Measurements from ENCODE around the gene PTCRA. TPM values are rescaled to one million over a fixed set of nuclear protein-coding genes. Genes with fewer than 3 reads are reported as not detected.

Gene PTCRA
- total RNA-seq, 1 experiment from 2014 or later, result not detected

- peak; percentile 32 for DNase-seq (ENCODE audit: low spot score)
These were observed 55.2 kb downstream of the PTCRA start for GRCh38 chr6:42970871-42971612.

GRCh38 chr6:42971746-42972327 lies 56.0 kb downstream of the PTCRA start:
- DNase-seq (ENCODE audit: low spot score), result no peak

GRCh38 chr6:42973926-42974325 lies 58.1 kb downstream of the PTCRA start:
- no peak for DNase-seq (ENCODE audit: low spot score)

DNA sequence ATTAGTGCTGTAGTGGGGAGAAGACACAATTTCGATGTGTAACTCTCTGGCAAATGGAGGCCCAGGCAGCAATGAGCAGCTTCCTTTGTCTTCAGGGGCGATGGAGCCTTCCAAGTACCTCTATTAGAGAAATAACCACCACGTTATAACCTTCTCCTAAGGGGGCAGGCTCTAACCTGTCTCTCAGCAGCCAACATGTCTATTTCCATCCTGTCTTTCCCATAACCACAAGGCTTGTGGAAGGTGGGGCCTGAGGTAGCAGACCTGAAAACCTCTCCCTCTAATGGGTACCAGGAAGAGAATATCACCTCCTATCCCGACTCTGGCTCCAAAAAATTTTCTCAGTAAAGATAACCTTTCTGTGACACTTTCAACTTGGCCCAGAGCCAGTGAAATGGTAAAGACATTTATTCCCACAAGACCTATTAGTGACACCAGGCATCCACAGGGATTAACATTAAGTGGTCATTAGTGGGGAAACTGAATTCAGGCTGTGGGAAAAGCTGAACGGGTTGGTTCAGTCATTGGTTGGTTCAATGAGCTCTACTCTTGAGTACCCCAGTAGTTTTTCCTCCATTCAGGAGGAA lies 59.2 kb downstream of the PTCRA start:
- DNase-seq (ENCODE audit: low spot score), result no peak

Other genes with a start within 250 kb of the PTCRA start
- gene PRPH2, start 193.5 kb upstream of the PTCRA start, total RNA-seq (2014; rRNA removed; shearing (Covaris generic)), result not detected in 2 replicates
- gene TBCC, start 169.9 kb upstream of the PTCRA start, total RNA-seq (2014; rRNA removed; shearing (Covaris generic)), result 44.7 and 50.0 TPM in 2 replicates
- 3.7 and 3.9 TPM in 2 replicates for gene BICRAL, start 134.0 kb upstream of the PTCRA start, total RNA-seq (2014; rRNA removed; shearing (Covaris generic))
- 104 and 108 TPM in 2 replicates for gene RPL7L1, start 36.4 kb upstream of the PTCRA start, total RNA-seq (2014; rRNA removed; shearing (Covaris generic))
- gene CNPY3, start 13.4 kb downstream of the PTCRA start, total RNA-seq (2014; rRNA removed; shearing (Covaris generic)), result 33.8 and 36.3 TPM in 2 replicates
- gene GNMT, start 44.7 kb downstream of the PTCRA start, total RNA-seq (2014; rRNA removed; shearing (Covaris generic)), result 0.24 TPM in 1 of 2 replicates, not detected in the other
- gene PEX6, start 63.1 kb downstream of the PTCRA start, total RNA-seq (2014; rRNA removed; shearing (Covaris generic)), result 8.2 and 9.4 TPM in 2 replicates
- 38.9 and 48.5 TPM in 2 replicates for gene PPP2R5D, start 68.5 kb downstream of the PTCRA start, total RNA-seq (2014; rRNA removed; shearing (Covaris generic))
- 134 and 144 TPM in 2 replicates for gene MEA1, start 97.9 kb downstream of the PTCRA start, total RNA-seq (2014; rRNA removed; shearing (Covaris generic))
- 75.3 and 90.8 TPM in 2 replicates for gene KLHDC3, start 98.2 kb downstream of the PTCRA start, total RNA-seq (2014; rRNA removed; shearing (Covaris generic))
- 111 and 121 TPM in 2 replicates for gene RRP36, start 105.6 kb downstream of the PTCRA start, total RNA-seq (2014; rRNA removed; shearing (Covaris generic))
- 22.5 and 24.7 TPM in 2 replicates for gene CUL7, start 137.8 kb downstream of the PTCRA start, total RNA-seq (2014; rRNA removed; shearing (Covaris generic))
- 29.9 and 30.7 TPM in 2 replicates for gene MRPL2, start 143.4 kb downstream of the PTCRA start, total RNA-seq (2014; rRNA removed; shearing (Covaris generic))
- gene KLC4, start 143.6 kb downstream of the PTCRA start, total RNA-seq (2014; rRNA removed; shearing (Covaris generic)), result 17.0 and 19.0 TPM in 2 replicates
- 82.3 and 84.6 TPM in 2 replicates for gene PTK7, start 160.3 kb downstream of the PTCRA start, total RNA-seq (2014; rRNA removed; shearing (Covaris generic))